Neuronal stem cell (in vitro differentiated cells): Measurements from ENCODE around the gene VGLL2.

Experiments used
- DNase-seq: peaks from one replicate; pipeline ENCODE4 v3.0.0-alpha.2; 2013; ENCODE audit warnings: low spot score
- H2AFZ ChIP-seq: one replicate; pipeline ENCODE4 v1.6.1; 2013; ENCODE audit warnings: mild to moderate bottlenecking, low read length, inconsistent platforms
- H2AK5ac ChIP-seq: 2 replicates; pipeline ENCODE4 v1.6.1; 2013; ENCODE audit warnings: low read depth, mild to moderate bottlenecking, inconsistent platforms, low read length, moderate library complexity, mixed read lengths
- H2BK120ac ChIP-seq: 2 replicates; pipeline ENCODE4 v1.6.1; 2013; ENCODE audit warnings: low read depth, mild to moderate bottlenecking, inconsistent platforms, low read length, moderate library complexity, mixed read lengths
- H2BK12ac ChIP-seq: one replicate; pipeline ENCODE4 v1.6.1; 2013; ENCODE audit warnings: low read length, inconsistent platforms
- H2BK15ac ChIP-seq: 2 replicates; pipeline ENCODE4 v1.6.1; 2013; ENCODE audit warnings: mild to moderate bottlenecking, low read length, inconsistent platforms, mixed read lengths
- H2BK5ac ChIP-seq: one replicate; pipeline ENCODE4 v1.6.1; 2013; ENCODE audit warnings: inconsistent platforms, mild to moderate bottlenecking, low read length, moderate library complexity
- H3K14ac ChIP-seq: one replicate; pipeline ENCODE4 v1.6.1; 2013; ENCODE audit warnings: low read length, inconsistent platforms
- H3K18ac ChIP-seq: 2 replicates; pipeline ENCODE4 v1.6.1; 2013; ENCODE audit warnings: low read length, inconsistent platforms
- H3K23ac ChIP-seq: 2 replicates; pipeline ENCODE4 v1.6.1; 2013; ENCODE audit warnings: low read depth, mild to moderate bottlenecking, mixed read lengths, low read length, inconsistent platforms; ENCODE audit not compliant: poor library complexity
- H3K27ac ChIP-seq: replicated peaks from 3 replicates; pipeline ENCODE4 v1.5.1; 2013; ENCODE audit warnings: low read length, inconsistent platforms
- H3K27me3 ChIP-seq, 3 experiments: 2 replicates each; pipeline ENCODE4 v1.6.1; 2013; ENCODE audit warnings: low read length in 3 of 3, mild to moderate bottlenecking in 2 of 3, inconsistent platforms in 1 of 3, low read depth in 1 of 3, mixed read lengths in 1 of 3, moderate library complexity in 1 of 3; ENCODE audit not compliant: control insufficient read depth in 3 of 3, insufficient read depth in 3 of 3
- H3K36me3 ChIP-seq, 2 donors: replicated peaks in 1 of 2; 2 replicates each; pipeline ENCODE4 v1.6.1; 2013; ENCODE audit warnings: low read length in 2 of 2; ENCODE audit not compliant: control insufficient read depth in 2 of 2, insufficient read depth in 2 of 2
- H3K4ac ChIP-seq: 2 replicates; pipeline ENCODE4 v1.6.1; 2013; ENCODE audit warnings: inconsistent platforms, mild to moderate bottlenecking, low read length, moderate library complexity
- H3K4me1 ChIP-seq, 2 donors: 1 replicate in 1 of 2; 2 replicates in 1 of 2; pipeline ENCODE4 v1.6.1; 2013; ENCODE audit warnings: low read length in 2 of 2, low read depth in 1 of 2; ENCODE audit not compliant: control insufficient read depth in 2 of 2, insufficient read depth in 1 of 2
- H3K4me2 ChIP-seq: one replicate; pipeline ENCODE4 v1.6.1; 2013; ENCODE audit warnings: mild to moderate bottlenecking, low read length, inconsistent platforms; ENCODE audit not compliant: insufficient read depth, poor library complexity, severe bottlenecking
- H3K4me3 ChIP-seq, 2 donors: 2 replicates each; pipeline ENCODE4 v1.5.1; 2013; ENCODE audit warnings: low read length in 2 of 2, mild to moderate bottlenecking in 2 of 2, inconsistent platforms in 1 of 2, moderate library complexity in 1 of 2
- H3K79me1 ChIP-seq: one replicate; pipeline ENCODE4 v1.6.1; 2013; ENCODE audit warnings: low read depth, mild to moderate bottlenecking, inconsistent platforms, low read length, moderate library complexity
- H3K9ac ChIP-seq: one replicate; pipeline ENCODE4 v1.6.1; 2013; ENCODE audit warnings: mild to moderate bottlenecking, low read depth, low read length, inconsistent platforms; ENCODE audit not compliant: poor library complexity
- H3K9me3 ChIP-seq, 2 donors: replicated peaks in 1 of 2; 2 replicates each; pipeline versions ENCODE3 to v1.6.1; 2013; ENCODE audit warnings: low read length in 2 of 2, mild to moderate bottlenecking in 2 of 2, inconsistent platforms in 1 of 2, low read depth in 1 of 2, mixed read lengths in 1 of 2, moderate library complexity in 1 of 2; ENCODE audit not compliant: control insufficient read depth in 2 of 2, insufficient read depth in 1 of 2
- H4K8ac ChIP-seq: one replicate; pipeline ENCODE4 v1.6.1; 2013; ENCODE audit warnings: low read depth, mild to moderate bottlenecking, inconsistent platforms, low read length, moderate library complexity
- H4K91ac ChIP-seq: one replicate; pipeline ENCODE4 v1.6.1; 2013; ENCODE audit warnings: low read length, low read depth, mild to moderate bottlenecking, inconsistent platforms; ENCODE audit not compliant: poor library complexity
- WGBS, 2 donors: extraction: QIAGEN DNeasy Blood & Tissue Kit; methylation state at CpG; one replicate each; pipeline ENCODE4 v1.1.7; 2013; ENCODE audit warnings: missing lambda C conversion rate in 2 of 2, mixed read lengths in 1 of 2; ENCODE audit not compliant: insufficient read length in 2 of 2, insufficient replicate concordance in 1 of 2; ENCODE audit errors: extremely low coverage in 2 of 2; 5-methylcytosine and 5-hydroxymethylcytosine counted together

The VGLL2 gene

DNA sequence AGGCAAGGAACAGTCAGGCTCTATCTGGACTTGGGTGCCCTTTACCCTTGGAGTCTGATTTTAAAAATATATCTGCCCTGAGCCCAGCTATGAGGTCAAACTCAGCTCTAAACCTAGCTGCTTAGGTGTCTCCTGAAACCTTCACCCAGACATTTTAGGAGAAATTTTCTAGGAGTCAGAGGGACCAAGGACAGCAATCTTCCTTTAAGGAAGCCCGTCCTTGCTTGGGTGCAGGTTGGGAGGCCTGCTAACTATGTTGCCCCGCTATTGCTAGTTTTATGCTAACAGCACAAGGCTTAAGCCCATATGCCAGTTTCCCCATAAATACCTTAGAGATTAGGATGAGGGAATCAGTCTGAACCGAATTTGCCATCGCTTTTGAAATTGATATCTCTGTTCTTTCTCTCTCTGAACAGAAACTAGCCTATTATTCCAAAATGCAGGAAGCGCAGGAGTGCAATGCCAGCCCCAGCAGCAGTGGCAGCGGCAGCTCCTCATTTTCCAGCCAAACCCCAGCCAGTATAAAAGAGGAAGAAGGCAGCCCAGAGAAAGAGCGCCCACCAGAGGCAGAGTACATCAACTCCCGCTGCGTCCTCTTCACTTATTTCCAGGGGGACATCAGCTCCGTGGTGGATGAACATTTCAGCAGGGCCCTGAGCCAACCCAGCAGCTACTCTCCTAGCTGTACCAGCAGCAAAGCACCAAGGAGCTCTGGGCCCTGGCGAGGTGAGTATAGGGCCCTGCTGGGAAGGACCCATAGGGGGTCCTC is 2.6 kb downstream of the VGLL2 start:
- Histone ChIP-seq H3K4me3 (no peak overlapping the region), H2BK15ac (no peak overlapping the region), H2AK5ac (no peak overlapping the region), H2BK5ac (no peak overlapping the region), H3K36me3 (no peaks in the 10 kb centered on the region), H3K14ac (no peak overlapping the region), H3K4me2 (no peak overlapping the region), H3K4me1 (peaks cover 0 to 16% of the 10 kb centered on the region in 2 donors), H3K23ac (no peak overlapping the region), H3K18ac (no peak overlapping the region), H2AFZ (no peak overlapping the region), H3K27ac (no peak overlapping the region), H2BK12ac (no peak overlapping the region), H2BK120ac (no peak overlapping the region), H3K9me3 (no peaks in the 10 kb centered on the region), H4K8ac (no peak overlapping the region), H3K9ac (no peak overlapping the region), H3K27me3 (peaks cover 48 to 99% (median 86%) of the 10 kb centered on the region in 3 experiments), H3K79me1 (no peaks in the 10 kb centered on the region), H3K4ac (no peak overlapping the region), H4K91ac (no peak overlapping the region)
- no peak for DNase-seq
- WGBS, 2 donors: no CpG with 5 or more reads among the region's 11 CpGs

DNA sequence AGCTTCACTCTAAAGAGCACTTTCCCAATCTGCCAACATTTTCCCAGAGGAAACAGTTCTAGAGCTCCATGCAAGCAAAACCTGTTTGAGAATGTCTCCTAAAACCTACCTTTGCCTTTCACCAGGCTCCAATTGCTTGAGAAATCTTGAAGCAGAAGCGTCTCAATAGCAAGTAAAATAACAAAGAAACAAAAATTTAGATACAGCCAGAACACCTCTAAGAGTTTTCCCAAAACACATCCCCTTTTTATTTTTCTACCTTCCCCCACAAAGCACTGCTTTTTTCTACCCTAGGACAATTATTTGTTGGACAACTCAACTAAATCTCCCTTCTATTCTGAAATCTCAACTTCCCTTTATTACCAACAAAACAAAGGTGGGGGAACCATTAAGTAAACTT is 3.6 kb downstream of the VGLL2 start:
- H2BK5ac ChIP-seq: no peak overlapping the region
- H3K79me1 ChIP-seq: no peaks in the 10 kb centered on the region
- no peak overlapping the region for H4K8ac ChIP-seq
- peaks cover 48 to 99% (median 76%) of the 10 kb centered on the region in 3 experiments for H3K27me3 ChIP-seq
- H3K18ac ChIP-seq: no peak overlapping the region
- no peak overlapping the region for H3K23ac ChIP-seq
- no CpG with 5 or more reads among the region's 1 CpG for WGBS, 2 donors
- no peak overlapping the region for H2BK12ac ChIP-seq
- no peak overlapping the region for H2AFZ ChIP-seq
- no peak for DNase-seq
- H3K27ac ChIP-seq: no peak overlapping the region
- no peaks in the 10 kb centered on the region for H3K9me3 ChIP-seq
- H3K4me1 ChIP-seq: peaks cover 0 to 16% of the 10 kb centered on the region in 2 donors
- H3K4me3 ChIP-seq: no peak overlapping the region
- no peak overlapping the region for H3K9ac ChIP-seq
- H3K14ac ChIP-seq: no peak overlapping the region
- no peak overlapping the region for H4K91ac ChIP-seq
- no peak overlapping the region for H2AK5ac ChIP-seq
- H2BK120ac ChIP-seq: no peak overlapping the region
- no peak overlapping the region for H3K4ac ChIP-seq
- H3K36me3 ChIP-seq: no peaks in the 10 kb centered on the region
- H3K4me2 ChIP-seq: no peak overlapping the region
- H2BK15ac ChIP-seq: no peak overlapping the region

DNA sequence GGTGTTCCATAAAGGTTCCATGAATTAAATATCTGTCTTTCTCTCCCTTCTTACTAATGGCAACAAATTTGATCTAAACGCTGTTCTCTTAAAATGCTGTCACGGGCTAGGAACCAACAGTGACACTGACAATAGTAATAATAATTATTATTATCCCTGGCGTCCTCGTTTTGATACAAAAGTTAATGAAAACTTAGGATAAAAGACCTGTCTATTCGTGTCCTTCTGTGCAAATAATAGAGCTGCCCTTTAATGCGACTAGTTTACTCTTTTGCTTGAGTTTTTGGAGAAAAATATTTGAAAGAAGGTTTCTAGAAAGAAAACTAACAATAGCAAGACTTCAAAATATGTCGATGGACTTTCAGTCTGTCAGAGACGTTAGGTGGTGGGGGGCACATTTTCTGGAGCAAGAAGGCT is 4.3 kb downstream of the VGLL2 start:
- Histone ChIP-seq H3K4me3 (no peak overlapping the region), H3K27ac (no peak overlapping the region), H4K8ac (no peak overlapping the region), H3K23ac (no peak overlapping the region), H3K36me3 (no peaks in the 10 kb centered on the region), H3K27me3 (peaks cover 42 to 99% (median 71%) of the 10 kb centered on the region in 3 experiments), H4K91ac (no peak overlapping the region), H3K18ac (no peak overlapping the region), H3K14ac (no peak overlapping the region), H3K4ac (no peak overlapping the region), H2BK5ac (no peak overlapping the region), H3K9ac (no peak overlapping the region), H2BK120ac (no peak overlapping the region), H3K79me1 (no peaks in the 10 kb centered on the region), H2AK5ac (no peak overlapping the region), H2BK12ac (no peak overlapping the region), H3K4me1 (peaks cover 0 to 14% of the 10 kb centered on the region in 2 donors), H3K4me2 (peak overlapping the region; percentile 96), H2AFZ (no peak overlapping the region), H2BK15ac (no peak overlapping the region), H3K9me3 (no peaks in the 10 kb centered on the region)
- WGBS, 2 donors: no CpG with 5 or more reads among the region's 8 CpGs
- DNase-seq: no peak

DNA sequence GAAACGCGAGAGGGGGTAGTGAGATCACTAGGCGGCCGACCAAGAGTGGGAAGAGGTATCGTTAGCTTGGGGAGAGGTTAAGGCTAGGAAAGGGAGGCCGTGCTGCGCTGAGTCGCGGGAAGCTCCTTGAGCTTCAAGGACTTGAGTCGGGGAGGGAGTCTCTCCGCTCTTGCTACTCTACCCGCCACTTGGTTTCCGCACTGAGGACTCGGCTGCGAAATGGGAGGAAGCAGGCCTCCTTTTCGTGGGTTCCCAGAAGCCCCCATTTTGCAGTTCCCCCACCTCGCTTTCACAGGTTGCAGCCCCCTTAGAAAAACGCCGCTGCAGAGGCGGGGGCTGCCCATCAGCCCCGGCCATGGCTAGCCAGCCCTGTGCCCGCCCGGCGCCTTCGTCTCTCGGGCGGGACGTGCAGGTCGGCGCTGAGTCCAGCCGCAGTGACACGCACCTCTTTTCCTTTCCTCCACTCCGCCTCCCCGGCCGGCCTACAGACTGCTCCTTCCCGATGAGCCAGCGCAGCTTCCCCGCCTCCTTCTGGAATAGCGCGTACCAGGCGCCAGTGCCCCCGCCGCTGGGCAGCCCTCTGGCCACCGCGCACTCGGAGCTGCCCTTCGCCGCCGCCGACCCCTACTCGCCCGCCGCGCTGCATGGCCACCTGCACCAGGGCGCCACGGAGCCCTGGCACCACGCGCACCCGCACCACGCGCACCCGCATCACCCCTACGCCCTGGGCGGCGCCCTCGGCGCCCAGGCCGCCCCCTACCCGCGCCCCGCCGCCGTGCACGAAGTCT is 4.9 kb downstream of the VGLL2 start:
- H3K4ac ChIP-seq: no peak overlapping the region
- H3K9ac ChIP-seq: peak overlapping the region; percentile 79
- H3K9me3 ChIP-seq: no peaks in the 10 kb centered on the region
- H2BK5ac ChIP-seq: no peak overlapping the region
- peak overlapping the region; percentile 82 for H2AFZ ChIP-seq
- H3K27me3 ChIP-seq: peaks cover 39 to 98% (median 65%) of the 10 kb centered on the region in 3 experiments
- H2BK12ac ChIP-seq: no peak overlapping the region
- no CpG with 5 or more reads among the region's 74 CpGs for WGBS, 2 donors
- peak overlapping the region; percentile 27 for H4K8ac ChIP-seq
- H3K4me2 ChIP-seq: peak overlapping the region; percentile 96
- H3K4me1 ChIP-seq: peaks cover 0 to 10% of the 10 kb centered on the region in 2 donors
- H2BK15ac ChIP-seq: no peak overlapping the region
- no peak overlapping the region for H3K14ac ChIP-seq
- no peaks in the 10 kb centered on the region for H3K79me1 ChIP-seq
- no peaks in the 10 kb centered on the region for H3K36me3 ChIP-seq
- H3K18ac ChIP-seq: peak overlapping the region; percentile 66
- no peak for DNase-seq
- no peak overlapping the region for H4K91ac ChIP-seq
- peak overlapping the region; percentile 76 for H3K23ac ChIP-seq
- no peak overlapping the region for H3K27ac ChIP-seq
- no peak overlapping the region for H2AK5ac ChIP-seq
- no peak overlapping the region for H2BK120ac ChIP-seq
- H3K4me3 ChIP-seq: peak overlapping the region in 1 of 2 donors; percentile 75
